ENCODE data around the gene ZSCAN20. TPM values are rescaled to one million over a fixed set of nuclear protein-coding genes. Genes with fewer than 3 reads are reported as not detected.
A peak's percentile ranks its signal among the peaks of the same experiment; 100 is the strongest.

Gene ZSCAN20
- total and polyA plus RNA-seq, 9 of the 15 experiments (the other 6 are each of a cell fraction or from before 2014, with no cell fraction given): 0.36 to 3.3 (median 2.0) TPM

DNA sequence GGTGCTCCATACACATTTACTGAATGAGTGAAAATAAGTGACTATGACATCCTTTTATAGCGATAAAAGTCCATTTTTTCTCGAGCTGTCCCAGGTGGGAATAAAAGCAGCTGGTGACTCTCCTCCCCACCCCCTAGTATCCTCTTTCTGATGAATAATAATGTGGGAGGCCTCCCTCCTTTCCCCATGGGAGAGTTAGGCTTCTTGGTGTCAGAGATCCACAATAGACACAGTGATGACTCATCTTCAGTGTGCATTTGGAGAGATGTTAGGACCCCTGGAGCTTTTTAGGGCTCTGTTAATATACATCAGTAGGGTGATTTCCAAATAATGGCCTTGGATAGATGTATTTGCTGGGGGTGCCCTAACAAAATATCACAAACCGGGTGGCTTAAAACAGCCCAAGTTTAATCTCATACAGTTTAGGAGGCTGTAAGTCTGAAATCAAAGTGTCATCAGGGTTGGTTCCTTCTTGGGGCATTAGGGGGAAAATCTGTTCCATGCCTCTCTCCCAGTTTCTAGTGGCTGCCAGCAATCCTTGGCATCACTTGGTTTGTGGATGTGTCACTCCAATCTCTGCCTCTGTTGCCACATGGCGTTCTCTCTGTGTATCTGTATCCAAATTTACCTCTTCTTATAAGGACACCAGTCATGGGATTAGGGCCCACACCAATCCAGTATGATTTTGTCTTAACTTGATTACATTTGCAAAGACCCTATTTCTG, 37.2 kb upstream of the ZSCAN20 start:
- H3K27ac ChIP-seq (ENCODE audit: extremely low read depth, low read depth, low read length): no peak overlapping the region
- H4K20me1 ChIP-seq (replicated peaks; ENCODE audit: control insufficient read depth, insufficient read depth, low read length): peaks cover 4% of the 10 kb centered on the region
- H3K4me1 ChIP-seq (replicated peaks in 1 of 2; ENCODE audit: control insufficient read depth in 2 of 2, insufficient read depth in 2 of 2, low read length in 2 of 2): peaks cover 7 to 16% of the 10 kb centered on the region in 2 experiments
- no peaks in the 10 kb centered on the region for H3K36me3 ChIP-seq (ENCODE audit: control insufficient read depth, insufficient read depth, low read length)
- in situ Hi-C loops (cut with MboI) (no loop called here), intact Hi-C loops (cut with micrococcal nuclease) (no loop called here)
- WGBS (ENCODE audit: insufficient coverage, low coverage, missing lambda C conversion rate): 0% methylated on average over 4 of the region's 4 CpGs
- CTCF ChIA-PET (ENCODE audit: low intra/inter-chr PET ratio): no interaction called here
- DNase-seq (ENCODE audit: extremely low read depth in 1 of 4, low spot score in 3 of 4): peak in 1 of 4 experiments; percentile 15
- no peak overlapping the region for H3K4me2 ChIP-seq (ENCODE audit: insufficient read depth, low read length)
- H3K9me1 ChIP-seq (ENCODE audit: control insufficient read depth, insufficient read depth, low read length): no peaks in the 10 kb centered on the region
- peaks cover under 1 to 2% of the 10 kb centered on the region in 2 experiments; a peak in 4 of 5 replicates for H3K27me3 ChIP-seq (ENCODE audit: control insufficient read depth in 2 of 2, insufficient read depth in 2 of 2, low read length in 2 of 2)
- no TSS peak for BruUV-seq (replicated peaks)
- POLR2A ChIA-PET: interaction anchor here (1.7 kb wide), 1 partner anchor 12 kb away, joined by 5 read pairs; no protein-coding TSS in a partner anchor
- no peak for FAIRE-seq
- no peak overlapping the region for H2AFZ ChIP-seq (ENCODE audit: low read depth, low read length)
- TF ChIP-seq EHMT2 (IDR thresholded peaks at IDR 0.05) (no peak), GABPB1 (CRISPR knock-in tag; IDR thresholded peaks at IDR 0.05) (no peak), FOSL1 (tag; conservative IDR thresholded peaks at IDR 0.05) (peak; percentile 64), POLR3A (IDR thresholded peaks at IDR 0.05; ENCODE audit: borderline replicate concordance, extremely low read depth, insufficient read depth, insufficient read length) (no peak), JUND (IDR thresholded peaks at IDR 0.05; ENCODE audit: borderline replicate concordance, low read depth, low read length) (peak; percentile 38; the same call in 1 of the 2 replicates), JUND (tag; IDR thresholded peaks at IDR 0.05; ENCODE audit: borderline replicate concordance, low read depth, low read length) (no peak), NFIC (IDR thresholded peaks at IDR 0.05) (no peak)
- TF ChIP-seq, protein P1, sequence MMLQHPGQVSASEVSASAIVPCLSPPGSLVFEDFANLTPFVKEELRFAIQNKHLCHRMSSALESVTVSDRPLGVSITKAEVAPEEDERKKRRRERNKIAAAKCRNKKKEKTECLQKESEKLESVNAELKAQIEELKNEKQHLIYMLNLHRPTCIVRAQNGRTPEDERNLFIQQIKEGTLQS (IDR thresholded peaks at IDR 0.05): peak; percentile 77
- TF ChIP-seq, protein P1 (CRISPR knock-in tag; conservative IDR thresholded peaks at IDR 0.05): no peak
- H3K9ac ChIP-seq (ENCODE audit: insufficient read depth in 1 of 2, low read depth in 2 of 2, low read length in 2 of 2): no peak overlapping the region
- ATAC-seq: no peak
- no peaks in the 10 kb centered on the region for H3K9me3 ChIP-seq (replicated peaks; ENCODE audit: control insufficient read depth, insufficient read depth, low read depth, low read length)
- no peaks in the 10 kb centered on the region for H3K79me2 ChIP-seq (ENCODE audit: control insufficient read depth, insufficient read depth, low read length)
- H3K4me3 ChIP-seq: no peak overlapping the region

Measured in K562 (cell line).